HepG2 (cell line): ENCODE data around the gene CAPG. TPM values are rescaled to one million over a fixed set of nuclear protein-coding genes. Genes with fewer than 3 reads are reported as not detected.

Source experiments
- GRHL1 ChIP-seq: sonication (generic); formaldehyde crosslinking; conservative IDR thresholded peaks from 2 replicates; pipeline ENCODE4 v1.8.0; 2022; ENCODE audit warnings: missing genetic modification reagents
- ZBTB4 ChIP-seq: sonication (generic); formaldehyde crosslinking; IDR thresholded peaks from 2 replicates; pipeline ENCODE4 v1.4.0; 2020; ENCODE audit warnings: missing genetic modification reagents, mild to moderate bottlenecking, borderline replicate concordance
- ZNF224 ChIP-seq: sonication (generic); formaldehyde crosslinking; IDR thresholded peaks from 2 replicates; pipeline ENCODE4 v1.5.0; 2020; ENCODE audit warnings: mild to moderate bottlenecking, missing genetic modification reagents
- ZNF503 ChIP-seq: sonication (generic); formaldehyde crosslinking; IDR thresholded peaks from 2 replicates; pipeline ENCODE4 v1.4.0; 2020; ENCODE audit warnings: missing genetic modification reagents
- polyA plus RNA-seq, 8 experiments: library from polyadenylated mRNA; depleted of rRNA in 3 of 8; stranded (reverse) in 7 of 8; unstranded in 1 of 8; fragments of >200 nt; fragmentation: Illumina TruSeq in 4 of 8; extraction: Trizol in 4 of 8; gene quantifications; 2 replicates each; pipeline versions ENCODE4 v1.2.1 to v1.2.3, GENCODE V29; 2011 to 2016; ENCODE audit warnings: low read depth in 4 of 8, missing spikeins in 1 of 8, mixed read lengths in 1 of 8; ENCODE audit not compliant: insufficient read depth in 1 of 8
- total RNA-seq, 5 experiments: library from RNA; depleted of rRNA; stranded (reverse); fragments of >200 nt; fragmentation: Illumina TruSeq; extraction: Trizol; gene quantifications; 2 replicates each; pipeline ENCODE4 v1.2.3, GENCODE V29; 2016; ENCODE audit warnings: low read depth in 1 of 5

Gene CAPG
- total and polyA plus RNA-seq, 2 of the 13 experiments (the other 11 are each of a cell fraction or from before 2014, with no cell fraction given), result 12.7 to 18.2 TPM

GRCh38 chr2:85397925-85398331 is 12.2 kb downstream of the CAPG start (continued):
- TF ChIP-seq ZBTB4 (CRISPR knock-in tag), result no peak
- TF ChIP-seq ZNF503 (CRISPR knock-in tag), result no peak
- TF ChIP-seq ZNF224 (CRISPR knock-in tag), result no peak
- TF ChIP-seq GRHL1 (CRISPR knock-in tag), result no peak
